Activated CD4-positive, alpha-beta T cell treated with anti-CD3 and anti-CD28 coated beads for 24 hours (primary cell): ENCODE data around the gene HSD17B10.
A peak's percentile ranks its signal among the peaks of the same experiment; 100 is the strongest.
"Not testable (repeated sequence)": the region's sequence is repeated elsewhere in the genome, so short reads cannot be mapped to it uniquely, and the experiment has no call there.

ENCODE experiments used
- DNase-seq, 2 donors: peaks; one replicate each; pipeline ENCODE4 v3.0.0-alpha.2; 2020; ENCODE audit warnings: low read depth in 2 of 2

HSD17B10 gene

DNA sequence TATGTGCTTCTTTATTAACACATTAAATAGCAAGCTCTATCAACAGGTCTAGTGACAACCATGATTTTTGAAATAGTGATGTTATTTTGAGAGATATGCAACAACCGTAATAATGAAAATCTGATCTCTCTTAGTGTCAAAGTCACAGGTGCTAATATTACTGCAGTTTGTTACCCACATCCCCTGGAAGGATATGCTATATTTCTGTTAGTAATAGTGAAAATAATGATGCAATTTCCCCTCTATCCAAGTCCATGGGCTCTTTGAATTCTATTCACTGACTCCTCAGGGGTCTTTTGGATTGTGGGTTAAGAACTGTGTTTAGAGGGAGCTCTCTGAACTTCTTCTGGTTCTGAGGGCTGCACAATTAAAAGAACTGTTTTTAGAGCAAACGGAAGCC is 3.0 kb upstream of the HSD17B10 start:
- DNase-seq, result no peak

DNA sequence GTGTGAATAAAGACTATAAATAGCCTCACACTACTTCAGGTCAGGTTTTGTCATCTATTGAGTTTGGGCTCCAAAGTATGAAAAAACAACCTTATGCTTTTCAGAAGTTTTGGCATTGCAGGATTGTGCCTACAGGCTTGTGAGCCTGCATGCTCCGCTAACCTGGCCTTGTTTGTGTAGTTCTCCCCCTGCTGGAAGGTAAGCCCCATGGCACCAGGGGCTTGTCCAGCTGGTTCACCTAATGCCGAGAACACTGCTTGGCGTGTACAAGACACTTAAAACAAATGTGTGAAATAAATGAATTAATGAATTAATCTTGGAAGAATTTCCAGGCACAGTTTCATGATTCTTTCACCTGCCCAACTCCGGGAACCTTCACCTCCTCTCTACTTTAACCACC is 1.8 kb upstream of the HSD17B10 start:
- DNase-seq, result peak; percentile 35 to 47

DNA sequence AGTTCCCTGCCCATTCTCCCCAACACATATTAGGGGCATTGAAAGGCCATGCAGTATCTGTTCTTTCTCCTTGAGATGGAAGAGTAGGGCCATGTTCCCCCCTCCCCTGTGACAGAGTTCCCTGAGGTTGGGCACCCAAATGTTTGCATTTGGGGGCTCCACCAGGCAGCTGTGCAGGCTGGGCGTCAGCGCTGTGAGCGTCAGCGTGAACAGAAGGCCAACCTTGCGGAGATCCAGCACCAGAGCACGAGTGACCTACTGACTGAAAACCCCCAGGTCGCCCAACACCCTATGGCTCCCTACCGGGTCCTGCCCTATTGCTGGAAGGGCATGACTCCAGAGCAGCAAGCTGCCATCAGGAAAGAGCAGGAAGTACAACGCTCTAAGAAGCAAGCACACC is 3.9 kb downstream of the HSD17B10 start:
- DNase-seq, result no peak

DNA sequence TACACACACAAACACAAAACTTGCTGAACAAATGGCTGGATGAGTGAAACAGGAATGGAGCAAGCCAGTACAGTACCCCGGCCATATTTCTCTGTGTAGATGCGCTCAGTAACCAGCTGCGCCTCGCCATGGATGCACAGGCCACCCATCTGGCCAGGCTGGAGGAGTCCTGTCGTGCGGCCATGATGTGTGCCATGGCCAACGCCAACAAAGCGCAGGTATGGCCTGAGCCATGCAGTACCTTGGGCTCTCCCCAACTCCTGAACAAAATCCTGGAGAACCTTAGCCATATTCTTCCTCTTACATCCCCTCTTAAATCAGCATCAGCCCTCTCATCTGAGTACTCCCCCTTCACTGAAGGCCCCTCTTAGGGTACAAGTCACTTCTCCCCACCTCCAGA is 4.4 kb downstream of the HSD17B10 start:
- no peak for DNase-seq

DNA sequence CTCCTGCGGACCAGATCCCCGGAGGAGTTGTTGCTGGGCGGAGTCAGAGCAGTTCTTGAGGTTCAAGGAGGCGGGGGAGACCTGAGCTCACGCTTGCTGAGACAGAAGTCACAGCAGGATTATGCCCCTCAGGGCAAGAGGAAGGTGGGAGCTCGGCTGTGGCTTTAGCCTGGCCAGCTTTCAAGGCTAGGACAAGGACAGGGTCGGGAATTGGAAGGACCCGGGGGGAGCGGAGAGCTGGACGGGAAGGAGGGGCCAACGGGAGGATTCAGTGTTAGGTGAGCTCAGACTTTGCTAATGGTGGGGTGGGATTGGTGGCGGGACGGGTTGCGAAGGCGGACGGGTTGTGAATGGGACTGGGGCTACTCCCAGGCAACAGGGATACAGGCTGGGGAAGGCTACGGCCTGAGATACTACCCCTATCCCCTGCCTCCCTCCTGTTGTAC is 11.3 kb downstream of the HSD17B10 start, which contains the start of gene RIBC1:
RIBC1 (plus strand) TSS at position 13 of the 446 bp plus-strand sequence. CDS start 3,404 bp downstream, outside the sequence.
- no peak for DNase-seq

DNA sequence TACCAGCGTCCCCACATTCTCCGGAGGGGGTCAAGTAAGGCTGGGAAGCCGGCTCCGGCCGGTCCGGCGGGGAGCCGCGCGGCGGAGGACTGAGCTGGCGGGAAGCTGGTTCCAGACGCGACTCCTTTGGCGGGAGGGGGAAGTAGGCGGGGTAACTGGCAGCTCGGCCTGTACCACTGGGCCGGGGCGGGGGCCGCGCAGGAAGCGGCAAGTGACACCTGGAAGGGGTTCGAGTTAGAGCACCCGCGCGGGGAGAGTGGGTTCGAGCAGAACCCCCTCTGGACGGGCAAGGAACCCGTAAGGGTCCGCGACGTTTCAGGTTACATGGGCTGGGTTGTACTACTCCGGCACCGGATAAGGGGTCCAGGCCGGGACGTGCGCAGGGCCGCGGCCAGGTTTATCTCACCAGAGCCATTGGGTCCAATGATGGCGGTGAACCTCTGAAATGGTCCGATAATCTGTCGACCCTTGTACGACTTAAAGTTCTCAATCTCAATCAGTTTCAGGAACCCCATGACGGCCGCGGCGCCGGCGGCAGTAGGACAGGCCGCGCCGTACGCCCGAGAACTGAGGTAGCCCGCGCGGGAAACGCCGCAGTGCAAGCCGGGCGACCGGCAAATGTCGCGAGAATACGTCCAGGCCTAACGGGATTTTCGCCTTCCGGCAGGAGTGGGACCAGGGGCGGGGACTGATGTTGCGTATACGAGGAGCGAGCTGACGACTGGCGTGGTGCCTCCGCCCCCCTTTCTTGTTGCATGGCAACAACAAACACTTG is 11.9 kb downstream of the HSD17B10 start, which contains the start of gene SMC1A:
SMC1A (minus strand) TSS at position 569 of the 775 bp plus-strand sequence; CDS start at position 515, 54 bp downstream.
- DNase-seq, result peak; percentile 91 to 97

DNA sequence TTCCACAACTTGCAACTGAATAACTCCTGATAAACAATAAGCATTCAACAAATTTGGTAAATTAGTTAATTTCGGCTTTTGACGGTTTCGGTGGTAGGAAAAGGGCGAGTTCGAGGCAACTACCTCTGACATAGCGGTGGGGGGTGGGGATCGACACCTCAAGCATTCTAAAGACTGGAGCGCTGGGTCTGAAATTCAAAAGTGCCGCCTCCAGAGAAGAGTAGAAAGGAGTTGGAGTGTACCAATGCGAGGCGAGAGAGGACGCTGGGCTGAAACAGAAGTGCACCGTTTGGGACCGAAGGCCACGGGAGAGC is 12.4 kb downstream of the HSD17B10 start:
- no peak for DNase-seq

DNA sequence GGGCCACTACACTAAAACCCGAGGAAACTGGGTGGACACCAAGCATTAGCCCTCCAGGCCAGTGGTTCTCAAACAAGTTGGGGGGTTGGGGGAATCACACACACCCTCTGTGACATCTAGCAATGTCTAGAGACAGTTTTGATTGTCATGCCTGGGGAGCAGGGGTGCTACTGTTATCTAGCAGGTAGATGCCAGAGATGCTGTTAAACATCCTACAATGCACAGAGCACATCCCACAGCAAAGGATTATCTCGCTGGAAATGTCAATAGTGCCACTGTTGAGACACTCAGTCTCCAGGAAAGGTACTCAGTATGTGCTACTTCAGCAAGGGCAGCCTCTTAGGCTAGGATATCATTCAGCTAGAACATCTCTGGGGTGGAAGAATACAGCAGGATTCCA is 13.0 kb downstream of the HSD17B10 start:
- DNase-seq, result no peak

DNA sequence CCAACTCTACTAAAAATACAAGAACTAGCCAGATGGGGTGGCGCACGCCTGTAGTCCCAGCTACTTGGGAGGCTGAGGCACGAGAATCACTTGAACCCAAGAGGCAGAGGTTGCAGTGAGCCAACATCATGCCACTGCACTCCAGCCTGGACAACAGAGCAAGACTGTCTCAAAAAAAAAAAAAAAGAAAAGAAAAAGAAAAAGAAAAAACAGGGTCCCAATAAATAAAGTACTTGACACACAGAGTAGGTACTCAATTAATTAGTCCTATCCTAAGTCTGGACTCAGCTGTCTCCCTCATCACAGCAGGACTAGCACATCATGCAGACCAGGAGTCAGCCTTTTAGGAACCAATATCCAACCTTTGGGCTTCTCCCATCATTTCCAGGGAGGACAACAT is 13.8 kb downstream of the HSD17B10 start:
- not testable (repeated sequence) for DNase-seq

DNA sequence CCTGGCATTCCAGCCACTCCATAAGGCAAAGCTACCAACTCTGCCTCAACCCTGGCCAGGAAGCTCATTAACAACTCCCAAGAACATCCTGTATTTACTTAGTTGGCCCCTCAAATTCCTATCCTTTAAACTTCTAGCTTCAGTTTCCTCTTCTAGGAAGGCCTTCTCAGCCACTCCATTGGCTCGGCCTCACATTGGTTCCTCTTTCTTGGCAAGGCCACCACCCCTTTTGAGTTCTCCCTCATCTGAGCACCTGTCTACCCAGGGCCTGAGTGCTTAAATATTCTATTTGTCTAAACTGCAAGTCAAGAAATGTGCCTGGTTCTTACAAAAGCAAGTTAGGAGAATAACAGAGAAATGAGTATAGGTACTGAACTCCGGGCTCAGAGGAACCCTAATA is 21.7 kb downstream of the HSD17B10 start:
- DNase-seq, result no peak

DNA sequence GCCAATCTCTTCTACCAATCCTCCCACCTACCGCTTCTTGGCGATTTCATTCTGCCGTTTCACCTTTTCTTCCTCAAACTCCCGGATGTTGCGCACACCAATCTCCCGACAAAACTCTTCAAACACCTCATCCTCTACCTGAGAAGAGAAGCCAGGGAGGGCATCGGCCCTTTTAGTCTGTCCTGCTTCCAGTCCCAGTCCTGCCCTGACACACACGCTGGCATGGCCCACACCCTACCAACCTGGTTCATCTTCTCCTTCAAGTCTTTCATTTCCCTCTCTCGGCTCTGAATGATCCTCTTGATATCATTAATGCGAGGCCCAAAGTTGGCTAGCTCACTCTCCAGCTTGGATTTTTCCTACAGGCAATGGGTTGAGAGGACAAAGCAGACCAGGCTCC is 30.6 kb downstream of the HSD17B10 start:
- DNase-seq, result no peak

DNA sequence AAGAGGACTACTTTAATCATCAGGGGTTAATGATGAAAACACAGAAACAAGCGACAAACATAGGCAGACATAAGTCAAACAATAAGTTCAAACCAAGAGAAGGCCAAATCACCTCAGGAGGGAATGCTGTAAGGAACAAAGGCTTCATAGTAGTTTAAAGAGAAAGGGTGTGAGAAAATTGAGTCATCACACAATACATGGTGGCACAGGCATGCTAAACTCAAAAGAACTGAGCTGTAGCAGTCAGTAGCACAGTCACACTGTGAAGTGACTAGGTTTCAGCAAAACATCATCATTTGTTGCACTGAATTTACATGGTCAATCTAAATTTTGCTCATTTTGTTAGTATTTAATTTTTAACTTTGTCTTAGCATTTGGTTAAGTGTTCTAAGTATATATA is 36.0 kb downstream of the HSD17B10 start:
- DNase-seq, result no peak

DNA sequence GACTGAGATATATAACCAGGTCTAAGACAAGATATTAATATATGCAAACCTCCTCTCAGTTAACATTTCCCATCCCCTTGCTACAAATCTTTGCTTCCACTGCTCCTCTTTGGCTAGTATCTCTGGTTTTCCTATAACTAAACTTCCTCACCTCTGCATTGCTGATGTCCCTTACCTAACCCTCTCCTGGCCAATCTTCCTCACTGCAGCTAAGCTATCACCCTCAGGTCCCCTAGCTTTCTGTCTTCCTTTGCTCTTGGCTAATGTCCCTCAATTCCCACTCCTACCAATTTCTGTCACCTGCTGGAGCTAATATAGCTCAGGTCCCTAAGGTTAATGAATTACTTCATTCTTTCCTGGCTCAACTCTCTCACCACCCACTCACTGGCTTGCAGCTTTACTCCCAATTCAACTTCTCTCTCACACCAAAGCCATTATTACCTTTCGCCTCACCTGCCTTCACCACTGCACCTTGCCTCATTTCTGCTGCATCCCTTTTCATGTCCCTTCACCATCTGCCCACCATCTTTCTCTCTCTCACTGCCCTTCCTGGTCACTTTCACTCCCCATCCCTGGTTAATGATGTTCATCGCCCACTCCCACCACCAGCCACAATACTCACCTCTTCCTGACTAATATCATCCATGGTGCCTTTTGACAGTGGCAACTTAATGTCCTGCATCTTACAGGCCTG is 38.4 kb downstream of the HSD17B10 start:
- DNase-seq, result no peak

DNA sequence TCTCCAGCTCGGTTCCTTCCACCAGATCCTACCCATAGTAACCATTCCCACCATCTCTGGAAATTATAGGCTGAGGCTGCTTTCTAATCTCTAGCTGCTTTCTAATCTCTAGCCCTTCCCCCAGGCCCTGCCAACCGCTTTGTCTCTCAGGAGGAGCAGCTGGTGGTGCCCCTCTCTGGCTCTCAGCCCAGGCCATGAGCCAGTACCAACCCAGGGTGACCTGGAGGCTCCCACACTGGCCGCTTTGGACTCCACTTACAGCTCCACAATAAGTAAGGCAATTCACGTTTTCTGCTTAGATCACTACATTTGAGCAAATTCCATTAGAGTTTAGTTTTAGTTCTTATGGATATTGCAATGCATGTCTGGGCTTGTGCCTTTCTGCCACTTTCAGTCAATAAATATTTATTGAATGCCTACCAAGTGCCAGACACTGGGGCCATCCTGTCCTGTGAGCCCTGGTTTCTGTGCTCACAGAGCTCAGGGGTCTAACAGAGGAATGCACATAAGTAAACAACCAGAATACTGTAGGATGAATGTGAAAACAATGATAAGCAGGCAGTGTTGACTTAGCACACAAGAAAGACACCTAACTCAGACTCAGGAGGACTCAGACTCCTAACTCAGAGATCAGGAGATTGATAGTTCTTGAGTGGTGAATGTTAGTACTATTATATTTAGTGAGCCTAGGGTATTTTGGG is 50.6 kb downstream of the HSD17B10 start:
- no peak for DNase-seq
